Head of caudate nucleus (tissue), 42 donors: ENCODE measurements around the gene SEM1.
"Not testable (repeated sequence)": the region's sequence is repeated elsewhere in the genome, so short reads cannot be mapped to it uniquely, and the experiment has no call there.

Experiments used
- DNase-seq, 42 donors: peaks; one replicate each; pipeline versions ENCODE4 v3.0.0 to v3.0.0-alpha.2; 2020 to 2021; ENCODE audit warnings: mixed read lengths in 7 of 42
- intact Hi-C: fragments of 100-400 bp; cut with DNase I; formaldehyde crosslinking; loops from one replicate; pipeline ENCODE4 v1.15.0; 2022

SEM1 gene

DNA sequence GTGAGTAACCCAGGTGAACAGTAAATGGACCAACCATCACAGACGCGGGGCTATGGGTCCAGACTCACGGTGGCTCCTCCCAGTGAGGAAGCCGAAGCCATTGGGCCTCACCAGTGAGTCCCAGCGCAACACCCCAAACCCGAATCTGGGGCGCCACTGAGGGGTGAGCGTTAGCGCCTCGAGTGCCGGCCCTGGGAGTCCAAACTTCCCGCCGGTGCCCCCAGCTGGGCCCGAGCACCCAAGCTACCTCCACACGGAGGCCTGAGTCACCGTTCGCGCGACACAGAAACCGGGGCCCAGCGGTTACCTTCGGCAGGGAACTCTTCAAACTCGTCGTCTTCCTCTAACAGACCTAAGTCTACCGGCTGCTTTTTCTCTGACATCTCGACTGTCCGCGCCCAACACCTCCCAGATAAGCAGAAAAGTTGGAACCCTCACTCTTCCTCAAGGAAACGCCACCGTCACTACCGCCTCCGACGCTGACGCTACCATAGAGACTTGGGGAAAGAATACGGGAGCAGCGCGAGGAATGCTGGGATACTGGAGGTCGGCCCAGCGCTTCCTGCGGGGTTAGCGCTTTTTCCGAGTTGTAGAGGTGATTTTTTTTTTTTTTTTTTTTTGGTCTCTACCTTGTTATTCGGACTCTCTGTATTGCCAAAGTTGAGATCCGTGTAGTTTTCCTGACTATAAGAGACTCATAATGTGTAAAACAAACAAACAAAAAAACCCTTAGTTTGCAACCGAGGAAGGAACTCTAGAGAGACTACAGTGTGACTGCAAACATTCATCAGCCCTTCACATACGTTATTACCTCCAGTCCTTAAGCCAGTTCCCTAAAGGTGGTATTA is at the start of gene SEM1:
Gene SEM1, minus strand, starts transcription at position 466 of the 848 bp plus-strand sequence. Its CDS starts 83 bp downstream, at position 383.
- peak; percentile 81 to 96 (median 92) for DNase-seq
- intact Hi-C loops = no loop called here

GRCh38 chr7:96757880-96758279 is 48.2 kb upstream of the SEM1 start:
- intact Hi-C loops, DNase-seq: not testable (repeated sequence)

GRCh38 chr7:96747418-96747940 is 37.8 kb upstream of the SEM1 start:
- DNase-seq = no peak
- intact Hi-C loops = no loop called here

DNA sequence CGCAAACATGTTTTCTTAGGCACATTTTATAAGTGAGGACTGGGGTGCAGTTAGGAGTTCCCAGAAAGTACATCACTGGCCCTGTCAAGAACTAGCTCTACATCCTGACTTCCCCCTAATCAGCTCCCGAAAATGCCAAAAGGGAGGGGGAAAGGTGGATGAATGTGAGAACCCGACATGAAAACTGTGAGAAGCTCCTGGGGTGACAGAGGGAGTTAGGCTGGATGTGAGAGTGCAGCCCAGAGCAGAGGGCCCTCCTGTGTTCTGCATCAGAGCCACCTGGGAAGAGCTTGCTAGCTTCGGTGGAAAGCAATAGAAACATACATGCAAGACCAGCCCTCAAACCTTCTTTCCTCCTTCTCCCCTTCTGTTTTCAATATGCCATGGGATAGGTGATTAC is 30.5 kb upstream of the SEM1 start:
- DNase-seq = no peak
- intact Hi-C loops = no loop called here

GRCh38 chr7:96739609-96740008 is 30.0 kb upstream of the SEM1 start:
- intact Hi-C loops = no loop called here
- DNase-seq = no peak

GRCh38 chr7:96739167-96739566 is 29.5 kb upstream of the SEM1 start:
- intact Hi-C loops = no loop called here
- no peak for DNase-seq

DNA sequence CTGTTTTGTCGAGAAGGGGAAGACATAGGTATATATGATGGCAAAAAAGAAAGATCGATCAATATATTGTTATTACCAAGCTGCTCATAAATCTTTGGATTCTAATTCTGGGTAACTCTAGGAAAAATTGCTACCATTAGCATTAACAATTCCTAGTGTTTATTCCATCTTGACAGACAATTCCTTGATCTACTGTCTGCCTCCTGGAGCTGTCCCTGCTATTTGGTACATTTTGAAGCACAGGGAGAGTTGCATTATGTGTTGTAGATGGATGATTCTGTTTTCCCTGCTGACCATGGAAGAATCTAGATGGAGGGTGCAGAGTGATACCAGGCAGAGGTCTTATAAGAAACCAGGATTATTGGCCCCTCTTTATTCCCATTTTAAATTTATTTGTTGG is 29.1 kb upstream of the SEM1 start:
- no peak for DNase-seq
- intact Hi-C loops = no loop called here

- intact Hi-C loops = no loop called here
- DNase-seq = no peak
These were observed 28.0 kb upstream of the SEM1 start for GRCh38 chr7:96737545-96738050.

DNA sequence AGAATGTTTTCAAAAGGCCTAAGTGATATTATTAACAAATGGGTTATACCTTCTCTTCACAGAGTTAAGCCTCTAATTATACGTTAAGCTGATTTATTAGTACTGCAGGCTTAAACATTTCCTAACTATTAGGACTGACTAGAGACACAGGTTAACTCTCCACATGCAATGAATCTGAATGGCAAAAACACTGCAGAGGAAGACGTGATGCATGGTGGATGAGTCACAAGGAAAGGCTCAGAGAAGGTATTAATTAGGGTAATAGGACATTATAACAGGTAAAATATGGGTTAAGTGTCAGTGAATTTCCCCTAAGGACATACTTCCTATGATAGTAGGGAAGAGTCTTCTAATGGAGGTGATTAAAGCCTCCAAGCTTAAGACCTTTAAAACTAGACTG is 24.7 kb upstream of the SEM1 start:
- intact Hi-C loops = no loop called here
- no peak for DNase-seq

GRCh38 chr7:96729820-96730219 is 20.2 kb upstream of the SEM1 start:
- no peak for DNase-seq
- intact Hi-C loops = no loop called here

DNA sequence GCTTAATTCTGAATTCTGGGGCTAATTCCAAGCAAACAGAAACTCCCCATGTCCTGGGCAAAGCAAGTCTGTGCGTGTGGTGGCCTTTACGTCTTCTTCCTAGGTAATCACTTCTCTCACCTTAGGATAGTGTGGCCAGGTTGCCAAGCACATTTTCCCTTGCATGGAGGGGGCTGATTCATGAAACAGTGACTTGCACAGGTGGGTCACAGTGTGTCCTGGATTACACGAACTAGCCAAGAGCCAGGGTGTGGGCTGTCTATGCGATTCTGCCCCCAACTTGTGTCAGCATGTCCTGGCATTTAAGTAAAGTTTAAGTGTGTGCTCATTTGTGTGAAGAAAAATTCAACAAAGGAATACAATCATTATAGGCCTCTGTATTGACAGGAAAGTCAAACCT is 18.5 kb upstream of the SEM1 start:
- DNase-seq = no peak
- intact Hi-C loops = no loop called here

GRCh38 chr7:96727534-96728088 is 18.0 kb upstream of the SEM1 start:
- intact Hi-C loops = no loop called here
- no peak for DNase-seq

- peak in 12 of 42 donors; percentile 4 to 57 (median 18) for DNase-seq
- intact Hi-C loops = no loop called here
These were observed 14.0 kb upstream of the SEM1 start for GRCh38 chr7:96723622-96724021.

- DNase-seq, intact Hi-C loops: not testable (repeated sequence)
These were observed 13.3 kb upstream of the SEM1 start for GRCh38 chr7:96722928-96723327.

DNA sequence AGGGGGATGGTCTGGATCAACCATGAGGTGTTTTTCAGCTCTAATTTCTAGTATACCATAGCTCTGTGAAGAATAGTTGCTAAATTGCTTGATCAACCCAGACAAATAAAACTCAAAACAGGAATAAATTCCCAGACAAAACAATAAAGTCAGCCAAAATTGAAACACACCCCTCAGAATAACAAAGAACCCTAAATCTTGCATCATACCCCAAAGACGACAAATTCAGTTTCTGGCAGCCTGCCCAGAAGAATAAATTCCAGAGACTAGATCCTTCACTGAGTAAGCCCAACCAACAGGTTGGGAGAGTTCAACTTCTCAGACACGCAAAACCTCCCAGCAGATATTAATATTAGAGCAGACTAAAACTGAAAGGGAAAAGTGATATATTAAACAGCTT is 11.2 kb upstream of the SEM1 start:
- no peak for DNase-seq
- intact Hi-C loops = no loop called here

- intact Hi-C loops = no loop called here
- peak in 38 of 42 donors; percentile 7 to 79 (median 44) for DNase-seq
These were observed 9.5 kb upstream of the SEM1 start for GRCh38 chr7:96719164-96719563.

GRCh38 chr7:96718107-96719003 is 8.7 kb upstream of the SEM1 start:
- intact Hi-C loops = no loop called here
- no peak for DNase-seq

DNA sequence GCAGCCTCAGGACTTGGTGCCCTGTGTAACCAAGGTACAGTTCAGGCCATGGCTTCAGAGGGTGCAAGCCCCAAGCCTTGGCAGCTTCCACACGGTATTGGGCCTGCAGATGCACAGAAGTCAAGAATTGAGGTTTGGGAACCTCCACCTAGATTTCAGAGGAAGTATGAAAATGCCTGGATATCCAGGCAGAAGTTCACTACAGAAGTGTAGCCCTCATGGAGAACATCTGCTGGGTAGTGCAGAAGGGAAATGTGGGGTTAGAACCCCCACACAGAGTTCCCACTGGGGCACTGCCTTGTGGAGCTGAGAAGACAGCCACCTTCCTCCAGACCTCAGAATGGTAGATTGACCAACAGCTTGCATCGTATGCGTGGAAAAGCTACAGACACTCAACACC is 3.4 kb upstream of the SEM1 start:
- intact Hi-C loops = no loop called here

GRCh38 chr7:96710544-96710943 is 898 bp upstream of the SEM1 start:
- intact Hi-C loops = no loop called here
- DNase-seq = no peak

More for the DNA sequence above, 3.4 kb upstream of the SEM1 start:
- DNase-seq = no peak
